ACC112 (cell line): ENCODE data around the gene CSDE1.
"Not testable (repeated sequence)": the region's sequence is repeated elsewhere in the genome, so short reads cannot be mapped to it uniquely, and the experiment has no call there.

Source experiments
- H2AFZ ChIP-seq: fragments of 200-600 bp; sonication (generic); one replicate; pipeline ENCODE4 v1.6.0; 2017; ENCODE audit warnings: antibody characterized with exemption, low read length; ENCODE audit not compliant: unreplicated experiment
- H3K27ac ChIP-seq: fragments of 200-600 bp; sonication (generic); 2 replicates; pipeline ENCODE4 v1.5.1; 2014; ENCODE audit warnings: low read depth, mild to moderate bottlenecking, antibody characterized with exemption, low read length, moderate library complexity
- H3K27me3 ChIP-seq: fragments of 200-600 bp; sonication (generic); 2 replicates; pipeline ENCODE4 v1.6.1; 2014; ENCODE audit warnings: mild to moderate bottlenecking, antibody characterized with exemption, low read length, moderate library complexity, mixed read lengths; ENCODE audit not compliant: insufficient read depth
- H3K36me3 ChIP-seq: fragments of 200-600 bp; sonication (generic); 2 replicates; pipeline ENCODE4 v1.6.1; 2016; ENCODE audit warnings: mild to moderate bottlenecking, antibody characterized with exemption, low read length, moderate library complexity, mixed read lengths; ENCODE audit not compliant: insufficient read depth
- H3K4me1 ChIP-seq: fragments of 200-600 bp; sonication (generic); one replicate; pipeline ENCODE4 v1.6.1; 2016; ENCODE audit warnings: low read length, mixed read lengths; ENCODE audit not compliant: insufficient read depth, unreplicated experiment, control insufficient read depth
- H3K4me3 ChIP-seq: fragments of 200-600 bp; sonication (generic); 2 replicates; pipeline ENCODE4 v1.5.1; 2014; ENCODE audit warnings: mild to moderate bottlenecking, low read depth, low read length
- H3K79me2 ChIP-seq: fragments of 200-600 bp; sonication (generic); one replicate; pipeline ENCODE4 v1.6.0; 2016; ENCODE audit warnings: low read length; ENCODE audit not compliant: control insufficient read depth, unreplicated experiment, insufficient read depth

Gene CSDE1

DNA sequence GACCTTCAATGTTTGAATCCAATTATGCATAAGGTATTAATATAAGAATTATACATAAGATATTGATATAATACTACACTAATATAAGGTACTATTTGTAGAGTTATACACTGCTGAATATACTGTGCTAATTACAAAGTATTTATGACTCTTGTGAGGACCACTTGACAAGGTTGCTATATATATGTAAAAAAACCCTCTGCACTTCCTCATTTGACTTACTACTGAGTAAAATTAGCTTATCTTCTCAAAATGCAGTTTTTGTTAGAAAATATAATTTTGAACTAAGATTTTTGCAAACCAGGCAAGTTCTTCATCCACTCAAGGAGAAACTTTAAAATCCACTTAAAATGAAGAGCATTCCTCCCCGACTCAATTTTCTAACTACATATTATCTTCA lies 14.2 kb upstream of the CSDE1 start:
- Histone ChIP-seq H2AFZ (no peak overlapping the region), H3K79me2 (no peaks in the 10 kb centered on the region), H3K27ac (no peak overlapping the region), H3K27me3 (no peaks in the 10 kb centered on the region), H3K4me3 (no peak overlapping the region), H3K36me3 (peaks cover 18% of the 10 kb centered on the region), H3K4me1 (no peaks in the 10 kb centered on the region)

DNA sequence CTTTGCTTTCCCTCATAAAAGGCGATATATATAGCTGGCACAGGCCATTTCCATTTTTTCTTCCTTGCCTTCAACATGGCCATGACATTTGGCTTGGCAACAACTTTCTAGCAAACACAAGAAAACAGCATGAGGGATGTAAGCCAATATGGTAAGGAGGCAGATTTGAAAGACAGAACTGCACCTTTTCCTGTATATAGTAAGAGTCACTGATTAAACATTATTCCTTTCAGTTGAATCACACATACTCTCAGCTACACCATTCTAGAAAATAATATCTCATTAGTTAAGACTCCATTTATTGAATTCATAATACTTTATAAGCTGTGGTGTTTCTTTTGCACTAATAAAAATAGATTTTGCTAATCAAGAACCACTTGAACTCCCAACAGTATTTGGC lies 13.2 kb upstream of the CSDE1 start:
- Histone ChIP-seq H3K36me3 (peaks cover 18% of the 10 kb centered on the region), H3K79me2 (no peaks in the 10 kb centered on the region), H3K27me3 (no peaks in the 10 kb centered on the region), H3K4me1 (no peaks in the 10 kb centered on the region), H3K27ac (no peak overlapping the region), H3K4me3 (no peak overlapping the region), H2AFZ (no peak overlapping the region)

DNA sequence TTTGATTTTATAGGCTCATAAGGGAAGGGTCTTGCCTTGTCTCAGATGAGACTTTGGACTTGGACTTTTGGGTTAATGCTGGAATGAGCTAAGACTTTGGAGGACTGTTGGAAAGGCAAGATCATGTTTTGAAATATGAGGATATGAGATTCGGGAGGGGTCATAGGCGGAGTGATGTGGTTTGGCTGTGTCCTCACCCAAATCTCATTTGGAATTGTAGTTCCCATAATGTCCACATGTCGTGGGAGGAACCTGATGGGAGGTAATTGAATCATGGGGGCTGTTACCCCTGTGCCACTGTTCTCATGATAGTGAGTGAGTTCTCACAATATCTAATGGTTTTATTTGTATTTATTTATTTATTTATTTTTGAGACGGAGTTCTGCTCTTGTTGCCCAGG lies 6.9 kb upstream of the CSDE1 start:
- Histone ChIP-seq H2AFZ (no peak overlapping the region), H3K4me3 (no peak overlapping the region), H3K27ac (no peak overlapping the region), H3K36me3 (peaks cover 4% of the 10 kb centered on the region), H3K79me2 (no peaks in the 10 kb centered on the region), H3K4me1 (no peaks in the 10 kb centered on the region), H3K27me3 (no peaks in the 10 kb centered on the region)

DNA sequence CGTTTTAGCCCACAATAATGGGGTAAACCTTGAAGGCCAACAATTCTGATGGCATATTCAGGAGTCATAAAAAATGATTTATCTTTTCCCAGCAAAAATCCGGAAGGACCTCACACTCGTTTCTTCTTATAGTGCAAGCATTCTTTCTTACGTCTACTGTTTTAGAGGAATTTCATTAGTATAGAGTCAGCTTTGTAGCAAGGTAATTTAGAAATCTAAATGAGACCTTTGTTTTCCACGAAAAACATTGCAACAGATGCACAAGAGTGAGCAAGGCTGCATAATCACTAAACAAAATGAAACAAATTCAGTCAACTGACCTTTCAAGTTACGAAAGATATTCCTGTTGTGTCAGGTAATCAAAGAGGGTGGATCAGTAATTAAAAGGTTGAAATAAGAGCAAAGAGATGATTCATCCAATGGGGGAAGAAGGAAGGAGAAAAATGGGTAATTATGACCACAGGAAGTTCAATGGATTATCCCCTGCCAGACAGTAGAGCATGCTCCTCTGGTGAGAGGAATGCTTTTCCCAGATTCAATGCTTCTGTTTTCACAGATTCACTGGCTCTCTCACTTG lies 560 bp upstream of the CSDE1 start:
- Histone ChIP-seq H3K27me3 (no peaks in the 10 kb centered on the region), H3K4me1 (peaks cover 23% of the 10 kb centered on the region), H2AFZ (peak overlapping the region; percentile 99), H3K27ac (peak overlapping the region; percentile 97), H3K4me3 (peak overlapping the region; percentile 97), H3K79me2 (peaks cover 42% of the 10 kb centered on the region), H3K36me3 (no peaks in the 10 kb centered on the region; the same call in 1 of the 2 replicates)

DNA sequence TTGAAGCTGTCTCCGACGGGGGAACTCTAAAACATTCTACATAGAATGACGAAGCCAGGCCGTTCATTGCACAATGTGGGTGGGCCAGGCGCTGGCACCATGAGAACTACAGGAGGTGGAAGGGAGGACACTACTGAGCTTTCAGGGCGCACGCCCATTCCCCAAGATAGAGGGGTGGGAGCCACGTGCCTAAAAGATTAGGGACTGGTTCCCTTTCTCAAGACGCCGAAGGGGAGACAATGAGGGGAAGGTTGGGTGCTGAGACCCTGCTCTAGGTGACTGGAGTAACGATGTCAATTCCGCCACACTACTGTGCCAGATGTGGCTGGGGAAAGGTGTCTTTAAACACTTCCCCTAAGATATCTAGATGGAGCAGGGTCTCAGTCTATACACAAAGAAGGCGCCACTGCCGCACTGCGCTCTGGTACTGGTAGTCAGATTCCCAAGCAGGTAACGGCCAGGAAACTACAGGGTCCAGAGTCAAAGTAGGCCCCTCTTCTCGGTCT lies 782 bp downstream of the CSDE1 start:
- peaks cover 33% of the 10 kb centered on the region for H3K4me1 ChIP-seq
- peak overlapping the region; percentile 97 for H3K27ac ChIP-seq
- no peaks in the 10 kb centered on the region; the same call in 1 of the 2 replicates for H3K36me3 ChIP-seq
- peak overlapping the region; percentile 97 for H3K4me3 ChIP-seq
- no peaks in the 10 kb centered on the region for H3K27me3 ChIP-seq
- peaks cover 56% of the 10 kb centered on the region for H3K79me2 ChIP-seq
- H2AFZ ChIP-seq, result no peak overlapping the region

DNA sequence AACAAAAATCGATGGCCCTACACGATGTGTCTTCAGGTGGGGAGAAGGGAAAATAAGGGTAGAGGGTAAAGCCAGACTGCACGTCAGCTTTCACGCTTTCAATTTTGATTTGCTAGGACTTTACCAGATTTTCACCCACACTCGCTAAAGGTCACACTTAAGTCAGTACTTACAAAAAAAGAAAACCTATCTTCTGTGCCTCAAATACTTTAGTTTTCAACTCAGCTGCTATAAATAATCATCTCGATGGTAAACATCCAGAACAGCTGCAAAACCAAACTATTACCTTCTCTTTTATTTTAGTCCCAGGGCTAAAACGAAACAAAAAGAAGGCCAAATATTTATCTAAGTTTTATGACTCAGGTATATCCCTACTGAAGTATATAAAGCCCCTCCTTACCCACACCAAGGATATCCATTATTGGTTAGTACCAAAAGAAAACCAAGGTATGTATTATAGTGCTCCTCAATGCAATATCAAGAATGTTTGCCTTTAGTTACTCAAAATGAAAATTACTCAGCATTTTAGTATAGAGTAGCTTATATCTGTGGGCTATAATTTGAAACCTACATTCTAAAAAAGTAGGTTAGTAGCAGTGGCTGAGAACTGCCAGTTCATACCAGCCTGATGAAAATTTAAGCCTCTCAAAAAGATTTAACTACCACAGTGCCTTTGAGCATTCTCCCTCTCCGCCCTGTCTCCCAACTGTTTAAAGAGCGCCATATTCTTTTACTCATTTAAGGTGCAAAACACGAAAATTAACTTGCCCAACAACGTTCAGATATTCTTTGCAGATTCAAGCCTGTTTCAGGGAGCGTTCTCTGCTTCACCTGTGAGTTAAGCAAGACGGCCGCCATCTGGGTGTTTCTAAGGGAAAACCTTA lies 1.5 kb downstream of the CSDE1 start:
- Histone ChIP-seq H3K36me3 (no peaks in the 10 kb centered on the region; the same call in 1 of the 2 replicates), H3K27me3 (no peaks in the 10 kb centered on the region), H2AFZ (no peak overlapping the region)

DNA sequence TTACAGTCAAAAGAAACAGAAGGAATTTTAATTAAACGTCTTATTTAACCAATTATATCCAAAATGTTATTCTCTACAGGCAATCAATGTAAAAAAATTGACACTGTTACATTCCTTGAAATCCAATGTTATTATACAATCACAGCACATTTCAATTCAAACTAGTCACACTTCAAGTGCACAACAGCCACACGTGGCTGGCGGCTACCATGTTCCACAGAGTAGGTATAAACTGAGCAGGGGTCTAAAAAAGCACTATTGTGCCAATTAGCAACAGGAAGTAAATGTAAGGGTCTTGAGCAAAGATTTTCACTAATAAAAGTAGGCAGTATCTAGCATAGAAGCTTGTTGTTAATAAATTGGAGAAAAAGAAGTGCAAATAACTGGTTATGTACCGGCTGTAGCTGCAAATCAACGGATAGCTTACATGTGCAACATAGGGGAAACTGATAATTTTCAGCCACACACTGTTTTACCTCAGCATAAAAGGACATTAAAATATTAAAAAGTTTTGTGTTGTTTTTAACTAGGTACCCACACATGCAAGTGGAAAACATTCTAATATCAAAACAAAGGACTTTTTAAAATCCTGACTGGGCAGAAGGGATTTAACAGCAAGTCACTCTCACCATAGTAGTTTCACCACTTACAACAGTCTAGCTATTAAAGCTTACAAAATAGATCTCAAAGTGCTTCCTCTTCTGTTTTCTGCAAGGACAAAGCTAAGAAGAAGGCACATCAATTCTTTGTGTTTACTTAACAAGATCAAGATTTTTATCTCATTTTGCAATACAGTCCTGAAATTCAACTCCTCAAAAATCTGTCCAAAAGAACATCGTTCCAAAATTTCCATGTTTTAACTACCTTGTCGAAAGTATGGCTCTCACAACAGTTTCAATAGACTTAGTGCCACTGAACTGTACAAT lies 2.5 kb downstream of the CSDE1 start:
- H2AFZ ChIP-seq, result no peak overlapping the region
- peaks cover 46% of the 10 kb centered on the region for H3K4me1 ChIP-seq
- H3K27ac ChIP-seq, result peak overlapping the region; percentile 97; the same call in 1 of the 2 replicates
- no peaks in the 10 kb centered on the region for H3K27me3 ChIP-seq
- H3K4me3 ChIP-seq, result peak overlapping the region; percentile 97
- H3K36me3 ChIP-seq, result peaks cover 5% of the 10 kb centered on the region; the same call in 1 of the 2 replicates
- H3K79me2 ChIP-seq, result peaks cover 73% of the 10 kb centered on the region

More for the DNA sequence above, 1.5 kb downstream of the CSDE1 start:
- Histone ChIP-seq H3K27ac (peak overlapping the region; percentile 97), H3K4me3 (peak overlapping the region; percentile 97), H3K79me2 (peaks cover 63% of the 10 kb centered on the region), H3K4me1 (peaks cover 40% of the 10 kb centered on the region)

DNA sequence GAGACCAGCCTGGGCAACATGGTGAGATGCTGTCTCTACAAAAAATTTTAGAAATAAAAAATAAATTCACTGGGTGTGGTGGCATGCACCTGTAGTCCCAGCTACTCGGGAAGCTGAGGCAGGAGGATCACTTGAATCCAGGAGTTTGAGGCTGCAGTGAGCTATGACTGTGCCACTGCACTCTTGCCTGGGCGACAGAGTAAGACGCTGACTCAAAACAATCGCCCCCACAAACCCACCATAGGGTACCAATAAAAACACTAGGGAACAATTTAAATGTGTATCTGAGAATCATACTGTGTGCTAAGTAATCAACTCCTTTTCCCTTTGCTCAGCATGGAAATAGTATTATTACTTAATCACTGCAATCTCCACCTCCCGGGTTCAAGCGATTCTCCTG lies 4.1 kb downstream of the CSDE1 start:
- peaks cover 20% of the 10 kb centered on the region for H3K36me3 ChIP-seq
- H3K27me3 ChIP-seq, result not testable (repeated sequence)
- peaks cover 47% of the 10 kb centered on the region for H3K4me1 ChIP-seq

DNA sequence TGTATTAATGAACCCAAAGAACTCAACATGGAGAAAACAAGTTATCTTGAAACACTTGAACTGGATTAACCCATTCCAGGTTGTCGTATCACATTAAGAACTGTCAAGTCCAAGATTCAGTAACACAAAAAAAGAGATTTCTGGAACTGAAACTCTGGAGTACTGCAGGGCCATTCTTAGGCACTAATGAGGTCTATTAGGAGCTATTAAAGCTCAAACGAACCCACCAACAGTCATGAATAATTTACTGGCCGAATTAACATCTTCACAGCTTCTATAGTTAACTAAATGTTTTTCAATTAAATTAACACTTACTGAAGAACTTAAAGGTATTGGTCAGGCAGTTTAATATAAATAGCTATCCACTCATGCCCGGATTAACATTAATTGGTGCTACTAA lies 4.6 kb downstream of the CSDE1 start:
- Histone ChIP-seq H3K27me3 (no peaks in the 10 kb centered on the region), H3K79me2 (peaks cover 94% of the 10 kb centered on the region), H3K4me3 (no peak overlapping the region), H3K27ac (no peak overlapping the region), H3K36me3 (peaks cover 26% of the 10 kb centered on the region), H2AFZ (no peak overlapping the region), H3K4me1 (peaks cover 43% of the 10 kb centered on the region)

More for the DNA sequence above, 4.1 kb downstream of the CSDE1 start:
- H3K4me3 ChIP-seq, H3K27ac ChIP-seq, H2AFZ ChIP-seq: not testable (repeated sequence)
- peaks cover 89% of the 10 kb centered on the region for H3K79me2 ChIP-seq

DNA sequence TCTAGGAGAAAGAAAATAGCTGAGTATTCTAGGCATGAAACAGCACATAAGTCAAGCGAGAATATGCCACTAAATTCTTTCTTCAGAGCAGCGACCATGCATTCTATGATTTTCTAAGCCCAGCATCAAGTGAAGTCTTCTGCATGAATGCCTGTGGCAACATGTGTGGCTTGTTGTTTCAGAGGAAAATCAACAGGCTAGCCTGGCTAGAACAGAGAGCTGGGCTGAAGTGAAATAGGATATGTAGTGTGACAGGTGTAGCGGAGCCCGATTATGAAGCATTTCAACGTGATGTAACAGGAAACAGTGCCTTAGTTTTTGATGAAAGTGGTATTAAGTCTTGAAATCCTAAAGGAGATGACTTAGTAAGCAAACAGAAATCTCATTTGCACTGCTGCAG lies 7.0 kb downstream of the CSDE1 start:
- Histone ChIP-seq H3K4me1 (peaks cover 42% of the 10 kb centered on the region), H3K27me3 (no peaks in the 10 kb centered on the region), H3K79me2 (peaks cover 100% of the 10 kb centered on the region), H3K36me3 (peaks cover 33% of the 10 kb centered on the region), H2AFZ (no peak overlapping the region), H3K27ac (no peak overlapping the region), H3K4me3 (no peak overlapping the region)
